GM21576 (cell line): ENCODE measurements around the gene ASXL1.
A peak's percentile ranks its signal among the peaks of the same experiment; 100 is the strongest.

ENCODE experiments used
- ATAC-seq: cut with Tn5 transposase; IDR thresholded peaks from one replicate; pipeline ENCODE4 v1.9.1; 2021; ENCODE audit warnings: mild to moderate bottlenecking, moderate library complexity; ENCODE audit not compliant: unreplicated experiment

The ASXL1 gene

GRCh38 chr20:32476684-32477593 lies 118.8 kb downstream of the ASXL1 start:
- ATAC-seq, result no peak

DNA sequence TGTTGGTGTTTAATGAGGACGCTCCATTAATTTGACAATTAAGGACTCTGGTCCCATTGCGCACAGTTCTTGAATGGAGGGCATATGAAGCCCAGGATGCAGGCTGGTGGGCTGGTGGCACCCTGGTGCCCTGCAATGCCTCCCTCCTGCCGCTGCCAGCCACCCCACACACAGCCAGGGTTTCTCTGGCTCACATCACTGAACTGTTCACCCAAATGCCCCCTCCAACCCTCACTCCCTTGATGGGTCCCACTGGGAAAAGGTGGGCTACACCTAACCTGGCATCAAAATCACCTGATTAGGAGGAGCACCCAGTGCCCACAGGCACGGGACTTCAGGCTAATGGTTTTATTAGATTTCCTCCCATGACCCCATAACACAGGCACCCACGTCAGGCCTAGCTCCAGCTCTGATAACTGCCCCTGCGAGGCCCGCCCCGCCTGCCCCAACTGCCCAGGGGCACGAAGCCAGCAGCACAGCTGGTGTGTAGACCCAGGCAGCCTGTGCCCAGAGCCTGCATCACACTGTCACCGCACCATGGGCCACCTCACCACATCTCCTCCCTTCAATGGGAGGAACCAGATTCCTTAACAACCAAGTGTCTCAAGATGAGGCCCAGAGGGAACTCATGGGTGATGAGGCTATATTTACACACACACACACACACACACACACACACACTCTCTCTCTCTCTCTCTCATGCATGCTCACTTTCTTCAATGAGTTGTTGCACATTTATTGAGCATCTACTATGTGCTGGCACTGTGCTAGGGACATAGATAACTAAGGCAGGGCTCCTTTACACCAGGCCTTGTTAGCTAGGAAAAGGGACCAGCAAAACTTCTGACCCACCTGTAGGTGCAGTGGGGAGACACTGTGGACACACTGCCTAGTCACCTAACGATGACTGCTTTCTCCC lies 119.7 kb downstream of the ASXL1 start:
- no peak for ATAC-seq

DNA sequence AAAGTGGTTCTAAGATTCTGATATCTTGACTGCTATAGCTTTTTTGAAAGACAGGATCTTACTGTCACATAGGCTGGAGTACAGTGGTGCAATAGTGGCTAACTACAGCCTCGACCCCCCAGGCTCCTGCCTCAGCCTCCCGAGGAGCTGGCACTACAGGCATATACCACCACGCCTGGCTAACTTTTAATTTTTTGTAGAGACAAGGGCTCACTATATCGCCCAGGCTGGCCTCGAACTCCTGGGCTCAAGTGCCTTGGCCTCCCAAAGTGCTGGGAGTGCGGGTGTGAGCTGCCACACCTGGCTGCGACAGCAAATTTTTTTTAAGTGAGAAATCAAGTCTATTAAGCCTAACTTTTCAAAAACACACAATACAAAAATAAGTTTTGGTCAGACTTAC lies 120.4 kb downstream of the ASXL1 start:
- no peak for ATAC-seq

DNA sequence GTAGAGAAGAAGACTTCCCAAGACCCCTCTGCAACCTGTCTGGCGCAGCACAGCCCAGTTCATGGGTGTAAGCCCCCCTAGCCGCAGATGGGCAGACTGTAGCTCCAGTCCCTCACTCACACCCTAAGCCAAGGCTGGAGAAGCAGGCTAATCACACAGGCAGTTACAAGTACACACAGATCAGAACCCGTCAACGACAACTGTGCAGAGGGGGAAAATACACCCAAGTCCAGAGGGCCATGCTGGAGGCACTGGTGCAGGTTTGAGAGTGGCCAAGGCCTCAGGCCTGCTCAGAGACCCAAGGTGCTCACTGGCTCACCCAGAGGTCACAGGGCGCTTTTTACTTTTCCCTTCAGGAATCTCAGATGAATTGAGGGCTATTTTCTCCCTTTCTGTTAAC lies 120.9 kb downstream of the ASXL1 start:
- no peak for ATAC-seq

- no peak for ATAC-seq
Measured at GRCh38 chr20:32479697-32480171, 121.6 kb downstream of the ASXL1 start.

DNA sequence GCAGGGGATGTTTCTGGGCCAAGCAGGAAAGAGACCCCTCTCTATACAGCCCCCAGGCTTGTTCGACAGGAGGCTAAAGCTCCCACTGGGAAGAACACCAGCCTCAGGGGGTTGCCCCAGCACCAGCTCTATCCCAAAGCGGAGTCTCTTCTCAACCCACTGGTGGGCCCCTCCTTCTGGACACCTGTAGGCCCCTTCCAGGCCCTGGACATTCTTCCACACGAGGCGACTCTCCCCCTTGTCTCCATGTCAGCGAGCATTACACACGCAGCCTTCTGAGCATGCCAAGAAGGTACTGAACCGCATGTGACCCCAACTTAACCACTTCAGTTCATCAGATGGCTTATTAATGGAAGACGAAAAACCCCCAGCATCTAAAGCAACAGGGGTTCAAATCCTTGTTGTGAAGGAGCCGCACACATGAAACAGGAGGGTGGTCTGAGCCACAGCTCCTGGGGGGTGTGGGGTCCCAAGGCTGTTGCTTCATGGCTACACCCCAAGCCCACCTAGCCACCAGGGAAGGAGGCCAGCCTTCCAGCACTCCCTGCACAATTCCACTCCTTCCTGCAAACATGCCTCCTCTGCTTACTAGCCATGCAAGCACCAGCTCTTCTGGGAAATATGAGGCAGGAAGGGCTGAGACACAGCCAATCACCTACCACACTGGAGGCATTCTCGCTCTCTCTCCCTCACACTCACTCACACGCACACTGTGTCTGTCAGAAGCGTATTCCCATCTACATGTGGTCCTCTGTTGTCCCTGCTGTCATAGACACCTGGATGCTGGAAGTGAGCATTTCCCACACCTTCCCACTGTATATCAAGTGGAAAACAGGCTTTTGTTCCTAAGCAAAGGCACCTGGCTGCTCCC lies 122.5 kb downstream of the ASXL1 start:
- no peak for ATAC-seq

- ATAC-seq, result no peak
Measured at GRCh38 chr20:32481311-32482142, 123.4 kb downstream of the ASXL1 start.

- no peak for ATAC-seq
Measured at GRCh38 chr20:32482143-32482441, 124.0 kb downstream of the ASXL1 start.

GRCh38 chr20:32482442-32483261 lies 124.5 kb downstream of the ASXL1 start:
- ATAC-seq, result no peak

- no peak for ATAC-seq
Measured at GRCh38 chr20:32483351-32484224, 125.5 kb downstream of the ASXL1 start.

- ATAC-seq, result no peak
Measured at GRCh38 chr20:32484225-32484957, 126.3 kb downstream of the ASXL1 start.

DNA sequence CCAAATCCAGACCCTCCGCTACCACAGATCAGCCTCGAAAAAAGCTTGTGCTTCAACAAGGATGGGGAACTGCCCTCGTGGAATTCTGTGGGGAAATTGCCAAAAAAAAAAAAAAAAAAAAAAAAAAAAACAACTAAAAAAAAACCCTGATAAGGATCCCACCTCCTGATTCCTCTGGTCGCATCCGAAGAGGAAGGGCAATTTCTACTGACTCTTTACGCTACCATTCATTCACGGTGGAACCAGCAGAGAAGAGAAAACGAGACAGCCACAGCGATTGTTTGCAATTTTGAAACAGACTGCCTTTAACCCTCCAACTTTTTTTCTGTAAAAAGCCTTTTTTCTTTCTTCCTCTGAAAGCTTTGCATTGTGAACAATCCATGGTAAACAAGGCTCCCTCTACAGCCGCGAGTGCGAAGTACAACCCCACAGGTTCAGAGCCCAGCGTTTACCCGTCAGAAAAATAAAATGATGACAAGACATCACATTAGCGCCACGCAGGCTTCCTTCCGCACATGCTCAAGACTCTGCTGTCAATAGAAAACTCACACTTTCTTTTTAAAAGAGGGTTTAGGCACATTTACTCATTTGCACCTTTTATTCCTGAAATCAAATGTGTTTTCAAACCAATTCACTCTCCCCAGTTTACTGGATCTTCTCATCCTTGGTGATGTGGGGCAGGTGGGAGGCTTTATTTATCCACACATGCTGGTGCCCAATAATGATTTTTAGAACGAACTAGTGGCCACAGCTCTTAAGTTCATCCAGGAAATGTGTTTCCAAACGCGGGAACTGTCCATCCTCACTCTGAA lies 127.0 kb downstream of the ASXL1 start:
- peak; percentile 69 for ATAC-seq

- ATAC-seq, result no peak
Measured at GRCh38 chr20:32485770-32486478, 127.8 kb downstream of the ASXL1 start.

GRCh38 chr20:32487381-32487780 lies 129.2 kb downstream of the ASXL1 start:
- ATAC-seq, result no peak

- ATAC-seq, result no peak
Measured at GRCh38 chr20:32488066-32488838, 130.1 kb downstream of the ASXL1 start.
